Panc1 (cell line): ENCODE results near the gene PPP6R2. TPM values are rescaled to one million over a fixed set of nuclear protein-coding genes. Genes with fewer than 3 reads are reported as not detected.

ENCODE experiments used
- ATAC-seq: fragments of 200-7000 bp; cut with Tn5 transposase; 2 replicates; pipeline ENCODE4 v1.9.1; 2020; ENCODE audit warnings: mild to moderate bottlenecking, moderate library complexity
- BruUV-seq: library from RNA; stranded (reverse); fragments of 400-500 nt; replicated peaks from 2 replicates; lab custom pipeline; 2021; lab: Mats Ljungman, UMichigan
- CTCF ChIA-PET: fragments of 300-600 bp; sonication (Branson Sonifier 250); formaldehyde crosslinking; loops from one replicate; lab custom pipeline; 2022; ENCODE audit warnings: antibody characterized with exemption; lab: Charles Lee
- POLR2A ChIA-PET: fragments of 300-600 bp; sonication (Branson Sonifier 250); formaldehyde crosslinking; loops from one replicate; lab custom pipeline; 2022; ENCODE audit warnings: antibody characterized with exemption; lab: Charles Lee
- DNase-seq: peaks from one replicate; pipeline ENCODE4 v3.0.0-alpha.2; 2010; ENCODE audit warnings: low read depth, low spot score
- H3K27ac ChIP-seq: 2 replicates; pipeline ENCODE4 v1.5.1; 2011; ENCODE audit warnings: mild to moderate bottlenecking, low read length, inconsistent platforms
- H3K27me3 ChIP-seq: fragments of 200-500 bp; sonication (Bioruptor generic); 2 replicates; pipeline ENCODE4 v1.6.0; 2014; ENCODE audit warnings: low read length, inconsistent platforms; ENCODE audit not compliant: control insufficient read depth, insufficient read depth
- H3K36me3 ChIP-seq: fragments of 200-500 bp; sonication (Bioruptor generic); 2 replicates; pipeline ENCODE4 v1.5.1; 2014; ENCODE audit warnings: inconsistent platforms, mild to moderate bottlenecking, low read length, moderate library complexity; ENCODE audit not compliant: control insufficient read depth, insufficient read depth
- H3K4me1 ChIP-seq: 2 replicates; pipeline ENCODE4 v1.5.1; 2011; ENCODE audit warnings: inconsistent platforms, mild to moderate bottlenecking, low read length, moderate library complexity; ENCODE audit not compliant: control insufficient read depth, insufficient read depth
- H3K4me3 ChIP-seq, 2 experiments: 2 replicates each; pipeline ENCODE4 v1.5.1; 2011 to 2012; ENCODE audit warnings: low read depth in 2 of 2, low read length in 2 of 2, mild to moderate bottlenecking in 2 of 2, inconsistent platforms in 1 of 2, moderate library complexity in 1 of 2
- H3K9me3 ChIP-seq: fragments of 200-500 bp; sonication (Bioruptor generic); 2 replicates; pipeline ENCODE4 v1.5.1; 2014; ENCODE audit warnings: low read depth, mild to moderate bottlenecking, inconsistent platforms, low read length, moderate library complexity; ENCODE audit not compliant: control insufficient read depth, insufficient read depth
- CTCF ChIP-seq: fragments of 450-650 bp; IDR thresholded peaks from 2 replicates; pipeline ENCODE4 v1.5.1; 2017; ENCODE audit warnings: mild to moderate bottlenecking
- POLR2AphosphoS5 ChIP-seq: IDR thresholded peaks from 2 replicates; pipeline ENCODE4 v1.6.1; 2012; ENCODE audit warnings: mild to moderate bottlenecking, low read depth, low read length, moderate library complexity
- REST ChIP-seq, 2 experiments: IDR thresholded peaks; 2 replicates each; pipeline ENCODE4 v1.6.1; 2011 to 2012; ENCODE audit warnings: low read depth in 2 of 2, control low read depth in 1 of 2, low read length in 1 of 2, mild to moderate bottlenecking in 1 of 2, moderate library complexity in 1 of 2; ENCODE audit not compliant: insufficient read depth in 1 of 2
- SIN3A ChIP-seq: IDR thresholded peaks from 2 replicates; pipeline ENCODE4 v1.6.1; 2012; ENCODE audit warnings: low read depth, mild to moderate bottlenecking, low read length, moderate library complexity, borderline replicate concordance; ENCODE audit not compliant: insufficient read depth
- TCF7L2 ChIP-seq: IDR thresholded peaks from 2 replicates; pipeline ENCODE4 v1.6.1; 2011; ENCODE audit warnings: mild to moderate bottlenecking, low read depth, low read length, inconsistent platforms
- in situ Hi-C: cut with HindIII; loops from 2 replicates; pipeline ENCODE4 v1.10.0; 2016; ENCODE audit warnings: low sequenced_read_pairs, low pct_unique_long_range_greater_than_20kb
- intact Hi-C: fragments of 100-400 bp; cut with micrococcal nuclease; formaldehyde crosslinking; loops from one replicate; pipeline ENCODE4 v1.10.0; 2022; ENCODE audit not compliant: unreplicated experiment
- total RNA-seq: library from RNA; stranded (reverse); gene quantifications from one replicate; pipeline ENCODE4 v1.2.1, GENCODE V29; 2021; ENCODE audit not compliant: unreplicated experiment

Gene PPP6R2
- total RNA-seq, 1 experiment from 2014 or later = 52.8 TPM

- intact Hi-C loops = no loop called here
These were observed 136.6 kb downstream of the PPP6R2 start for GRCh38 chr22:50479721-50480120.

GRCh38 chr22:50481045-50481439, 137.9 kb downstream of the PPP6R2 start:
- Histone ChIP-seq H3K27me3 (no peaks in the 10 kb centered on the region), H3K4me3 (peak overlapping the region; percentile 57 to 72), H3K36me3 (no peaks in the 10 kb centered on the region), H3K9me3 (no peaks in the 10 kb centered on the region), H3K4me1 (peaks cover 8% of the 10 kb centered on the region), H3K27ac (no peak overlapping the region)
- ATAC-seq (no peak), DNase-seq (no peak)
- in situ Hi-C loops (no loop called here), intact Hi-C loops (no loop called here)
- ChIA-PET CTCF (no interaction called here), POLR2A (no interaction called here)
- no TSS peak for BruUV-seq
- TF ChIP-seq CTCF (no peak), REST (IDR thresholded peaks at IDR 0.05; ENCODE audit: insufficient read depth in 1 of 2, low read depth in 2 of 2, low read length in 1 of 2) (no peak), POLR2AphosphoS5 (no peak), SIN3A (no peak), TCF7L2 (no peak)

More at GRCh38 chr22:50479721-50480120, 136.6 kb downstream of the PPP6R2 start:
- ChIA-PET POLR2A (no interaction called here), CTCF (no interaction called here)
- ATAC-seq (no peak), DNase-seq (no peak)
- TF ChIP-seq SIN3A (no peak), TCF7L2 (no peak), POLR2AphosphoS5 (no peak), CTCF (no peak), REST (IDR thresholded peaks at IDR 0.05; ENCODE audit: insufficient read depth in 1 of 2, low read depth in 2 of 2, low read length in 1 of 2) (no peak)
- Histone ChIP-seq H3K36me3 (no peaks in the 10 kb centered on the region), H3K9me3 (no peaks in the 10 kb centered on the region), H3K4me3 (no peak overlapping the region), H3K27me3 (no peaks in the 10 kb centered on the region), H3K27ac (no peak overlapping the region), H3K4me1 (peaks cover 4% of the 10 kb centered on the region)
- in situ Hi-C loops = no loop called here
- BruUV-seq = no TSS peak
